ENCODE results near the gene APP. TPM values are rescaled to one million over a fixed set of nuclear protein-coding genes. Genes with fewer than 3 reads are reported as not detected.

The APP gene
- total and polyA plus RNA-seq, 7 donors = 71.7 to 355 (median 270) TPM

- 19 to 56% methylated on average over 19 of the region's 19 CpGs for WGBS, 2 donors
- TF ChIP-seq POLR2A (IDR thresholded peaks at IDR 0.05) (no peak), POLR2AphosphoS5 (IDR thresholded peaks at IDR 0.05) (no peak), EP300 (IDR thresholded peaks at IDR 0.05) (no peak), CTCF (IDR thresholded peaks at IDR 0.05) (no peak)
Observed at GRCh38 chr21:25999921-26000582, 170.5 kb downstream of the APP start.

GRCh38 chr21:25997788-25998611 is 172.6 kb downstream of the APP start:
- H3K9me3 ChIP-seq = no peaks in the 10 kb centered on the region
- no peak for DNase-seq
- no peak overlapping the region for H3K4me3 ChIP-seq
- no peak for TF ChIP-seq EP300 (IDR thresholded peaks at IDR 0.05)
- no peak for TF ChIP-seq CTCF (IDR thresholded peaks at IDR 0.05)
- H3K36me3 ChIP-seq = peaks cover 0 to 22% (median 0%) of the 10 kb centered on the region in 4 donors
- H3K27me3 ChIP-seq = no peaks in the 10 kb centered on the region
- H3K27ac ChIP-seq = no peak overlapping the region
- intact Hi-C loops (cut with DNase I) = no loop called here
- no peaks in the 10 kb centered on the region for H3K4me1 ChIP-seq
- WGBS, 2 donors = 18 to 68% methylated on average over 4 of the region's 4 CpGs

More at GRCh38 chr21:25999921-26000582, 170.5 kb downstream of the APP start:
- no peaks in the 10 kb centered on the region for H3K9me3 ChIP-seq
- peaks cover 0 to 21% (median 0%) of the 10 kb centered on the region in 4 donors for H3K36me3 ChIP-seq
- H3K4me1 ChIP-seq = no peaks in the 10 kb centered on the region
- H3K4me3 ChIP-seq = no peak overlapping the region
- H3K27me3 ChIP-seq = no peaks in the 10 kb centered on the region
- DNase-seq = no peak
- intact Hi-C loops (cut with DNase I) = loop anchor here (10.0 kb wide), 1 partner anchor 105 kb away; no protein-coding TSS in a partner anchor
- no peak overlapping the region for H3K27ac ChIP-seq

- no peaks in the 10 kb centered on the region for H3K9me3 ChIP-seq
- no peak overlapping the region for H3K27ac ChIP-seq
Observed at GRCh38 chr21:25995278-25995677, 175.3 kb downstream of the APP start.

GRCh38 chr21:25994758-25995163 is 175.8 kb downstream of the APP start:
- Histone ChIP-seq H3K27me3 (no peaks in the 10 kb centered on the region), H3K9me3 (no peaks in the 10 kb centered on the region), H3K4me1 (no peaks in the 10 kb centered on the region), H3K27ac (no peak overlapping the region), H3K4me3 (no peak overlapping the region), H3K36me3 (peaks cover 0 to 26% (median 0%) of the 10 kb centered on the region in 4 donors)
- 89 to 92% methylated on average over 1 of the region's 1 CpG for WGBS, 2 donors
- intact Hi-C loops (cut with DNase I) = no loop called here
- no peak for DNase-seq
- TF ChIP-seq POLR2A (IDR thresholded peaks at IDR 0.05) (no peak), CTCF (IDR thresholded peaks at IDR 0.05) (no peak), EP300 (IDR thresholded peaks at IDR 0.05) (no peak), POLR2AphosphoS5 (IDR thresholded peaks at IDR 0.05) (no peak)

More at GRCh38 chr21:25995278-25995677, 175.3 kb downstream of the APP start:
- Histone ChIP-seq H3K4me1 (no peaks in the 10 kb centered on the region), H3K36me3 (peaks cover 0 to 26% (median 0%) of the 10 kb centered on the region in 4 donors), H3K27me3 (no peaks in the 10 kb centered on the region), H3K4me3 (no peak overlapping the region)
- TF ChIP-seq POLR2A (IDR thresholded peaks at IDR 0.05) (no peak), POLR2AphosphoS5 (IDR thresholded peaks at IDR 0.05) (no peak), CTCF (IDR thresholded peaks at IDR 0.05) (no peak), EP300 (IDR thresholded peaks at IDR 0.05) (no peak)
- no peak for DNase-seq
- intact Hi-C loops (cut with DNase I) = no loop called here
- 94 to 95% methylated on average over 9 of the region's 9 CpGs for WGBS, 2 donors
